Astrocyte of the spinal cord (primary cell): ENCODE data around the gene YIPF5.

Experiments
- DNase-seq: peaks from one replicate; pipeline ENCODE4 v3.0.0; 2011; ENCODE audit warnings: low read depth, low spot score
- H3K4me3 ChIP-seq: 2 replicates; pipeline ENCODE4 v1.5.1; 2011; ENCODE audit warnings: low read depth, mild to moderate bottlenecking, low read length, moderate library complexity
- in situ Hi-C: cut with HindIII; loops from 2 replicates; pipeline ENCODE4 v1.10.0; 2017; ENCODE audit warnings: low sequenced_read_pairs
- TF ChIP-seq, protein P1 (sequence below): IDR thresholded peaks from 2 replicates; pipeline ENCODE4 v1.5.1; 2012; ENCODE audit warnings: low read depth, mild to moderate bottlenecking, low read length, inconsistent platforms

Gene YIPF5

GRCh38 chr5:144133050-144133633 lies 37.3 kb downstream of the YIPF5 start:
- TF ChIP-seq, protein P1, sequence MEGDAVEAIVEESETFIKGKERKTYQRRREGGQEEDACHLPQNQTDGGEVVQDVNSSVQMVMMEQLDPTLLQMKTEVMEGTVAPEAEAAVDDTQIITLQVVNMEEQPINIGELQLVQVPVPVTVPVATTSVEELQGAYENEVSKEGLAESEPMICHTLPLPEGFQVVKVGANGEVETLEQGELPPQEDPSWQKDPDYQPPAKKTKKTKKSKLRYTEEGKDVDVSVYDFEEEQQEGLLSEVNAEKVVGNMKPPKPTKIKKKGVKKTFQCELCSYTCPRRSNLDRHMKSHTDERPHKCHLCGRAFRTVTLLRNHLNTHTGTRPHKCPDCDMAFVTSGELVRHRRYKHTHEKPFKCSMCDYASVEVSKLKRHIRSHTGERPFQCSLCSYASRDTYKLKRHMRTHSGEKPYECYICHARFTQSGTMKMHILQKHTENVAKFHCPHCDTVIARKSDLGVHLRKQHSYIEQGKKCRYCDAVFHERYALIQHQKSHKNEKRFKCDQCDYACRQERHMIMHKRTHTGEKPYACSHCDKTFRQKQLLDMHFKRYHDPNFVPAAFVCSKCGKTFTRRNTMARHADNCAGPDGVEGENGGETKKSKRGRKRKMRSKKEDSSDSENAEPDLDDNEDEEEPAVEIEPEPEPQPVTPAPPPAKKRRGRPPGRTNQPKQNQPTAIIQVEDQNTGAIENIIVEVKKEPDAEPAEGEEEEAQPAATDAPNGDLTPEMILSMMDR: no peak
- H3K4me3 ChIP-seq: no peak overlapping the region
- no peak for DNase-seq
- in situ Hi-C loops: no loop called here

DNA sequence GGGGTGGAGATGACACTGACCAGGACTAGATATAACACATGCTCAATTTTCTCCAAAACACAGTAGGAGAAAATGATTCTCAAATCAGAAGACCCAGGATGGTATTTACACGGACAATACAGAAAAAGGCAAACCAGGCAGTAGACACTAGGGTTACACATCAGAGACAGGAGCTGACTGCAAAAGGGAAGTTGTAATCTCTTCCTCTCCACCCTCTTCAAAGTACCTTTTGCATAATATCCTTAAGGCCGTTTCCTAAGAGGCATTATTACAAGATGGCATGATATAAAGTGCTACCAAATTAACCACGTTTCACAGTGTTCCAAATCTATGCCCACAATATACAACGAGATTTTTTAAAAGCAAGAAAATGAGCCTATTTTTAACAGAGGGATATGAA lies 39.2 kb downstream of the YIPF5 start:
- TF ChIP-seq, protein P1: no peak
- in situ Hi-C loops: no loop called here
- no peak for DNase-seq
- H3K4me3 ChIP-seq: no peak overlapping the region

DNA sequence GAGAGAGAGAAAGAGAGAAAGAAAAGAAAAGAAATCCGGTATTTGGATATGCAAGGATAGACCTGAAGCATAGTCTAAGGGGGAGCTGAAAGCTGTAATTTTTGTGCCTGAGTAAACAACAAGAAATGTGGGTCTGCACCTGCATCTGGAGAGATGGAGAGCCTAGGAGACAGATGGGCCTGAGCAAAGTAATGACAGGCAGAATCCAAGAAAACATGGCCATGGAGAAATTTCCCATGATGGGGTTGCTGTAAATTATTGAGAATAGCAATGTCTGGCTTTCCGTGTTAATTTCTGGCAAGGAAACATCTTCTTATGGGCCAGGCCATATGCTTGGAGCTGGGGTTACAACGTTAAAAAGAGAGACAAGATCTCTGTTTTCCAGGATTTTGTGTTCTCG lies 40.2 kb downstream of the YIPF5 start:
- DNase-seq: no peak
- in situ Hi-C loops: no loop called here
- TF ChIP-seq, protein P1: no peak
- no peak overlapping the region for H3K4me3 ChIP-seq

- in situ Hi-C loops: no loop called here
- TF ChIP-seq, protein P1: no peak
- H3K4me3 ChIP-seq: no peak overlapping the region
- no peak for DNase-seq
Measured at GRCh38 chr5:144128844-144129243, 41.6 kb downstream of the YIPF5 start.

- in situ Hi-C loops: no loop called here
- no peak for DNase-seq
- no peak overlapping the region for H3K4me3 ChIP-seq
- TF ChIP-seq, protein P1: no peak
Measured at GRCh38 chr5:144126707-144127106, 43.8 kb downstream of the YIPF5 start.

DNA sequence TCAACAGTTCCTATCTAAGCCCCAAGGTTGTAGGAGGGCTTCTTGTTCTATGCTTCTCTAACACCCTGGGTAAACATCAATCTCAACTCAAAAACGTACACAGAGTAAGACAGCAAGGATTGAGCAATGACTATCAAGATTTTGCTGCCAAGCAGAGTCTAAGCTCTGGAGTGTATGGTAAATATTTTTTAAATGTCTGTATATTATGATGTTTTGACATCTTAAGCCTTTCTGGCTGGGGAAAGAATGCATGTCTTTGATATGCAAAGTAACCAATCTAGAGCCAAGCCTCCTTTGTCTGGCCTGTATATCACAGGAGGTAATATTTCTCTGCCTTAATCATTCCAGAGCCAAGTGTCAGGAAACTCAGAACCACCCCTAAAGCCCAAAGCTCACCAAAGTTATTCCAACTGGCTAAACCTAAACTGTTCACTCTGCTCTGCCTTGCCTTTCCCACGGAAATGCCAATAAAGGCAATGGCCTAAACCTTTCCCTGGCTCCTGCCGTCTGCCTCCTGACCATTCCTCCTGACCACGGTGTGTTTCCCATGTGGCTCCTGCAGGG lies 45.2 kb downstream of the YIPF5 start:
- no peak overlapping the region for H3K4me3 ChIP-seq
- in situ Hi-C loops: no loop called here
- TF ChIP-seq, protein P1: no peak
- DNase-seq: no peak
